AG10803 (cell line): ENCODE data around the gene CLOCK.

ENCODE experiments used
- DNase-seq: peaks from one replicate; pipeline ENCODE4 v3.0.0; 2010; ENCODE audit warnings: low read depth
- H3K4me3 ChIP-seq: 2 replicates; pipeline ENCODE4 v1.5.1; 2011; ENCODE audit warnings: mild to moderate bottlenecking, low read length, control low read depth
- CTCF ChIP-seq: conservative IDR thresholded peaks from 2 replicates; pipeline ENCODE4 v1.5.1; 2011; ENCODE audit warnings: mild to moderate bottlenecking, low read length, control low read depth, inconsistent platforms

Gene CLOCK

GRCh38 chr4:55510685-55511084 lies 36.0 kb downstream of the CLOCK start:
- TF ChIP-seq CTCF, result no peak
- no peak overlapping the region for H3K4me3 ChIP-seq
- DNase-seq, result no peak

- TF ChIP-seq CTCF, result no peak
- H3K4me3 ChIP-seq, result no peak overlapping the region
- DNase-seq, result no peak
Measured at GRCh38 chr4:55509266-55509665, 37.4 kb downstream of the CLOCK start.

- no peak overlapping the region for H3K4me3 ChIP-seq
- TF ChIP-seq CTCF, result no peak
- peak; percentile 43 for DNase-seq
Measured at GRCh38 chr4:55507612-55508011, 39.1 kb downstream of the CLOCK start.

GRCh38 chr4:55503169-55503568 lies 43.5 kb downstream of the CLOCK start:
- H3K4me3 ChIP-seq, result no peak overlapping the region
- peak; percentile 59 for DNase-seq
- no peak for TF ChIP-seq CTCF

- DNase-seq, result no peak
- no peak for TF ChIP-seq CTCF
- H3K4me3 ChIP-seq, result no peak overlapping the region
Measured at GRCh38 chr4:55500072-55500471, 46.6 kb downstream of the CLOCK start.

GRCh38 chr4:55499495-55499894 lies 47.2 kb downstream of the CLOCK start:
- TF ChIP-seq CTCF, result no peak
- no peak for DNase-seq

GRCh38 chr4:55498051-55498450 lies 48.7 kb downstream of the CLOCK start:
- DNase-seq, result peak; percentile 71
- no peak for TF ChIP-seq CTCF
- H3K4me3 ChIP-seq, result no peak overlapping the region

More at GRCh38 chr4:55499495-55499894, 47.2 kb downstream of the CLOCK start:
- no peak overlapping the region for H3K4me3 ChIP-seq
